HCT116 (cell line): ENCODE data around the gene PLEKHG3. TPM values are rescaled to one million over a fixed set of nuclear protein-coding genes. Genes with fewer than 3 reads are reported as not detected.

Experiments
- ATAC-seq: fragments of 200-7000 bp; cut with Tn5 transposase; 2 replicates; pipeline ENCODE4 v1.9.1; 2020; ENCODE audit warnings: mild to moderate bottlenecking, moderate library complexity
- BruUV-seq: library from RNA; stranded (reverse); fragments of 400-500 nt; replicated peaks from 2 replicates; lab custom pipeline; 2021; lab: Mats Ljungman, UMichigan
- CTCF ChIA-PET: fragments of 300-600 bp; sonication (Branson Sonifier 250); formaldehyde crosslinking; loops from one replicate; lab custom pipeline; 2021; ENCODE audit warnings: antibody characterized with exemption; lab: Charles Lee
- POLR2A ChIA-PET: fragments of 300-600, 350-600 bp; sonication (Branson Sonifier 250); formaldehyde crosslinking; loops from one replicate; lab custom pipeline; 2021; ENCODE audit warnings: antibody characterized with exemption; lab: Charles Lee
- RAD21 ChIA-PET, 2 experiments: fragments of 300-600 bp; sonication (Branson Sonifier 250); formaldehyde crosslinking; loops; one replicate each; lab custom pipeline; 2023; ENCODE audit warnings: low total read pairs in 2 of 2; ENCODE audit not compliant: uncharacterized antibody in 2 of 2, unreplicated experiment in 2 of 2, low non-redundant PET in 1 of 2; lab: Charles Lee
- DNase-seq: peaks from one replicate; pipeline ENCODE4 v3.0.0-alpha.2; 2010; ENCODE audit warnings: low read depth, low spot score
- H2AFZ ChIP-seq: fragments of 200-600 bp; shearing (Covaris generic), sonication (generic); 2 replicates; pipeline ENCODE4 v1.6.1; 2017; ENCODE audit warnings: low read depth, mixed run types, mixed read lengths, antibody characterized with exemption, low read length; ENCODE audit not compliant: poor library complexity, severe bottlenecking
- H3K27ac ChIP-seq: 2 replicates; pipeline ENCODE4 v1.5.1; 2012; ENCODE audit warnings: low read depth, low read length
- H3K27me3 ChIP-seq: fragments of 200-600 bp; sonication (generic); 2 replicates; pipeline ENCODE4 v1.6.1; 2016; ENCODE audit warnings: mixed run types, low read length, mixed read lengths; ENCODE audit not compliant: insufficient read depth
- H3K36me3 ChIP-seq, 2 experiments: fragments of 200-500 bp in 1 of 2; fragments of 200-600 bp in 1 of 2; sonication (Bioruptor generic) in 1 of 2; sonication (generic) in 1 of 2; 2 replicates each; pipeline versions ENCODE4 v1.5.1 to v1.6.1; 2014 to 2016; ENCODE audit warnings: low read length in 2 of 2, inconsistent platforms in 1 of 2, mixed read lengths in 1 of 2, mixed run types in 1 of 2; ENCODE audit not compliant: insufficient read depth in 2 of 2, control insufficient read depth in 1 of 2
- H3K4me1 ChIP-seq, 2 experiments: fragments of 200-600 bp in 1 of 2; sonication (generic) in 1 of 2; 2 replicates each; pipeline versions ENCODE4 v1.5.1 to v1.6.1; 2012 to 2017; ENCODE audit warnings: low read length in 2 of 2, inconsistent platforms in 1 of 2, mild to moderate bottlenecking in 1 of 2, mixed read lengths in 1 of 2, mixed run types in 1 of 2, moderate library complexity in 1 of 2; ENCODE audit not compliant: insufficient read depth in 2 of 2, control insufficient read depth in 1 of 2
- H3K4me2 ChIP-seq: fragments of 200-600 bp; sonication (generic); 2 replicates; pipeline ENCODE4 v1.6.1; 2017; ENCODE audit warnings: mixed run types, low read length, mixed read lengths
- H3K4me3 ChIP-seq, 2 experiments: fragments of 200-600 bp in 1 of 2; sonication (generic) in 1 of 2; replicated peaks in 1 of 2; 2 replicates each; pipeline ENCODE4 v1.5.1; 2011 to 2016; ENCODE audit warnings: low read length in 2 of 2, control low read depth in 1 of 2, low read depth in 1 of 2, mild to moderate bottlenecking in 1 of 2, mixed read lengths in 1 of 2, mixed run types in 1 of 2
- H3K79me2 ChIP-seq: fragments of 200-600 bp; sonication (generic); 2 replicates; pipeline ENCODE4 v1.6.1; 2017; ENCODE audit warnings: mild to moderate bottlenecking, mixed run types, low read length, moderate library complexity, mixed read lengths; ENCODE audit not compliant: insufficient read depth
- H3K9ac ChIP-seq: fragments of 200-600 bp; sonication (generic); 2 replicates; pipeline ENCODE4 v1.6.1; 2016; ENCODE audit warnings: low read length, mixed read lengths
- H3K9me2 ChIP-seq: fragments of 200-600 bp; sonication (generic), shearing (Covaris generic); 2 replicates; pipeline ENCODE4 v1.6.1; 2017; ENCODE audit warnings: mixed run types, mild to moderate bottlenecking, moderate library complexity; ENCODE audit not compliant: insufficient read depth
- H3K9me3 ChIP-seq, 2 experiments: fragments of 200-500 bp in 1 of 2; fragments of 200-600 bp in 1 of 2; sonication (Bioruptor generic) in 1 of 2; sonication (generic) in 1 of 2; 2 replicates each; pipeline ENCODE4 v1.6.1; 2014 to 2017; ENCODE audit warnings: low read length in 2 of 2, mixed read lengths in 2 of 2, inconsistent platforms in 1 of 2, low read depth in 1 of 2, mild to moderate bottlenecking in 1 of 2, mixed run types in 1 of 2, moderate library complexity in 1 of 2; ENCODE audit not compliant: control insufficient read depth in 1 of 2, insufficient read depth in 1 of 2
- H4K20me1 ChIP-seq: fragments of 200-600 bp; sonication (generic), shearing (Covaris generic); 2 replicates; pipeline ENCODE4 v1.6.1; 2017; ENCODE audit warnings: mixed run types, mild to moderate bottlenecking, moderate library complexity; ENCODE audit not compliant: insufficient read depth
- CEBPB ChIP-seq: IDR thresholded peaks from 2 replicates; pipeline ENCODE4 v1.6.1; 2012; ENCODE audit warnings: low read depth
- SRF ChIP-seq: IDR thresholded peaks from 2 replicates; pipeline ENCODE4 v1.6.1; 2012; ENCODE audit warnings: low read depth
- ZFX ChIP-seq: fragments of 450-650 bp; IDR thresholded peaks from 2 replicates; pipeline ENCODE4 v1.6.1; 2017
- intact Hi-C: fragments of 100-400 bp; cut with micrococcal nuclease; formaldehyde crosslinking; loops from 2 replicates; pipeline ENCODE4 v1.10.0; 2022
- total RNA-seq: library from RNA; stranded (reverse); gene quantifications from one replicate; pipeline ENCODE4 v1.2.1, GENCODE V29; 2021; ENCODE audit not compliant: unreplicated experiment
- TF ChIP-seq, protein P1 (sequence below): IDR thresholded peaks from 2 replicates; pipeline ENCODE4 v1.6.1; 2012

Gene PLEKHG3
- total RNA-seq, 1 experiment from 2014 or later: 55.6 TPM

GRCh38 chr14:64757601-64758000 lies 53.4 kb downstream of the PLEKHG3 start:
- ATAC-seq (no peak), DNase-seq (no peak)
- no peak overlapping the region for H2AFZ ChIP-seq
- H3K27me3 ChIP-seq: no peaks in the 10 kb centered on the region
- H3K9ac ChIP-seq: no peak overlapping the region
- no TSS peak for BruUV-seq
- no peaks in the 10 kb centered on the region for H3K9me3 ChIP-seq
- no peaks in the 10 kb centered on the region for H3K36me3 ChIP-seq
- H3K79me2 ChIP-seq: no peaks in the 10 kb centered on the region
- H3K4me1 ChIP-seq: peaks cover 40 to 45% of the 10 kb centered on the region in 2 experiments
- no peak for TF ChIP-seq ZFX
- intact Hi-C loops: no loop called here
- ChIA-PET RAD21 (no interaction called here), POLR2A (no interaction called here), CTCF (no interaction called here)
- H3K4me3 ChIP-seq: no peak overlapping the region
- 0 out of 2 replicates have a peak overlapping the region, but pooled peaks have one; percentile 37 for H3K4me2 ChIP-seq
- no peaks in the 10 kb centered on the region for H3K9me2 ChIP-seq
- no peaks in the 10 kb centered on the region for H4K20me1 ChIP-seq
- H3K27ac ChIP-seq: no peak overlapping the region

- H3K79me2 ChIP-seq: no peaks in the 10 kb centered on the region
- H4K20me1 ChIP-seq: no peaks in the 10 kb centered on the region
- H3K27ac ChIP-seq: no peak overlapping the region
- H3K36me3 ChIP-seq: no peaks in the 10 kb centered on the region
- RAD21 ChIA-PET: no interaction called here
- H3K4me2 ChIP-seq: peak overlapping the region; percentile 37
- no peak for TF ChIP-seq CEBPB
- TF ChIP-seq, protein P1, sequence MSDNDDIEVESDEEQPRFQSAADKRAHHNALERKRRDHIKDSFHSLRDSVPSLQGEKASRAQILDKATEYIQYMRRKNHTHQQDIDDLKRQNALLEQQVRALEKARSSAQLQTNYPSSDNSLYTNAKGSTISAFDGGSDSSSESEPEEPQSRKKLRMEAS: 0 out of 2 replicates have a peak, but pooled peaks have one; percentile 22
- TF ChIP-seq SRF: no peak
- TF ChIP-seq, all 23 proteins: peak for 1
- H2AFZ ChIP-seq: no peak overlapping the region
- no peaks in the 10 kb centered on the region for H3K9me3 ChIP-seq
- no TSS peak for BruUV-seq
- H3K4me3 ChIP-seq: no peak overlapping the region
- intact Hi-C loops: no loop called here
- no peak overlapping the region for H3K9ac ChIP-seq
- no peak for DNase-seq
- ATAC-seq: no peak
- ChIA-PET CTCF (interaction anchor here (1.9 kb wide), 1 partner anchor 8 kb away, joined by 7 read pairs; no protein-coding TSS in a partner anchor), POLR2A (no interaction called here)
- no peaks in the 10 kb centered on the region for H3K9me2 ChIP-seq
- no peaks in the 10 kb centered on the region for H3K27me3 ChIP-seq
- H3K4me1 ChIP-seq: peaks cover 42 to 50% of the 10 kb centered on the region in 2 experiments
Measured at GRCh38 chr14:64758025-64758521, 53.8 kb downstream of the PLEKHG3 start.
